ENCODE results near the gene UNK. TPM values are rescaled to one million over a fixed set of nuclear protein-coding genes. Genes with fewer than 3 reads are reported as not detected.

UNK gene
- total and polyA plus RNA-seq, 2 of the 13 experiments (the other 11 are each of a cell fraction or from before 2014, with no cell fraction given), result 31.6 to 33.0 TPM

GRCh38 chr17:75845058-75845711 lies 60.6 kb downstream of the UNK start (continued):
- TF ChIP-seq ZNF318 (CRISPR knock-in tag; IDR thresholded peaks at IDR 0.05), result peak; percentile 57; the same call in 1 of the 2 replicates
- no peak for TF ChIP-seq TMF1 (CRISPR knock-in tag; IDR thresholded peaks at IDR 0.05; ENCODE audit: low read depth)
- TF ChIP-seq TEAD3 (CRISPR knock-in tag; optimal IDR thresholded peaks at IDR 0.05; ENCODE audit: borderline replicate concordance), result peak; percentile 23
- TF ChIP-seq RBFOX2 (IDR thresholded peaks at IDR 0.05; ENCODE audit: low read depth, low read length), result peak; percentile 65; the same call in 1 of the 2 replicates
- TF ChIP-seq FOXO1 (CRISPR knock-in tag; IDR thresholded peaks at IDR 0.05), result peak; percentile 55; the same call in 1 of the 2 replicates
- TF ChIP-seq SMC3 (IDR thresholded peaks at IDR 0.05; ENCODE audit: low read length), result peak; percentile 23; the same call in 1 of the 2 replicates
- no peak for TF ChIP-seq ZNF615 (CRISPR knock-in tag; IDR thresholded peaks at IDR 0.05; ENCODE audit: borderline replicate concordance)
- no peak for TF ChIP-seq DBP (CRISPR knock-in tag; IDR thresholded peaks at IDR 0.05; ENCODE audit: not compliant biosample characterization)
- TF ChIP-seq ZNF800 (CRISPR knock-in tag; IDR thresholded peaks at IDR 0.05), result no peak
- peak; percentile 71 for TF ChIP-seq HNF1B (CRISPR knock-in tag; IDR thresholded peaks at IDR 0.05)
- TF ChIP-seq AKAP8 (CRISPR knock-in tag; IDR thresholded peaks at IDR 0.05), result peak; percentile 97
- TF ChIP-seq MTF2 (CRISPR knock-in tag; IDR thresholded peaks at IDR 0.05; ENCODE audit: borderline replicate concordance), result peak; percentile 17; the same call in 1 of the 2 replicates
- peak; percentile 67 for TF ChIP-seq ZNF430 (CRISPR knock-in tag; IDR thresholded peaks at IDR 0.05)
- no peak; the same call in 1 of the 2 replicates for TF ChIP-seq HINFP (CRISPR knock-in tag; IDR thresholded peaks at IDR 0.05; ENCODE audit: low read depth)
- TF ChIP-seq ZNF644 (CRISPR knock-in tag; IDR thresholded peaks at IDR 0.05; ENCODE audit: low read depth), result peak; percentile 71; the same call in 1 of the 2 replicates

All from HepG2 (cell line).